ENCODE results near the gene SLC16A3.

Gene SLC16A3

GRCh38 chr17:82228842-82229697 lies at the start of gene SLC16A3:
SLC16A3 (plus strand) TSS chr17:82229042; CDS start chr17:82236009, 6,967 bp downstream.
- no peak for TF ChIP-seq CTCF (IDR thresholded peaks at IDR 0.05; ENCODE audit: insufficient read depth, low read depth, low read length, missing control alignments)
- DNase-seq (ENCODE audit: low read depth) = peak; percentile 79

GRCh38 chr17:82179412-82179811 lies 49.4 kb upstream of the SLC16A3 start:
- TF ChIP-seq CTCF (IDR thresholded peaks at IDR 0.05; ENCODE audit: insufficient read depth, low read depth, low read length, missing control alignments) = no peak
- no peak for DNase-seq (ENCODE audit: low read depth)
- H3K4me3 ChIP-seq (ENCODE audit: low read depth, low read length) = no peak overlapping the region

More at GRCh38 chr17:82228842-82229697, at the start of gene SLC16A3:
- peak within 1 kb of the TSS; percentile 86 for H3K4me3 ChIP-seq (ENCODE audit: low read depth, low read length)

GRCh38 chr17:82179946-82180475 lies 48.8 kb upstream of the SLC16A3 start:
- no peak overlapping the region for H3K4me3 ChIP-seq (ENCODE audit: low read depth, low read length)
- DNase-seq (ENCODE audit: low read depth) = no peak
- TF ChIP-seq CTCF (IDR thresholded peaks at IDR 0.05; ENCODE audit: insufficient read depth, low read depth, low read length, missing control alignments) = no peak

- TF ChIP-seq CTCF (IDR thresholded peaks at IDR 0.05; ENCODE audit: insufficient read depth, low read depth, low read length, missing control alignments) = no peak
- H3K4me3 ChIP-seq (ENCODE audit: low read depth, low read length) = no peak overlapping the region
- DNase-seq (ENCODE audit: low read depth) = no peak
These were observed 47.9 kb upstream of the SLC16A3 start for GRCh38 chr17:82180776-82181528.

- DNase-seq (ENCODE audit: low read depth) = no peak
- no peak overlapping the region for H3K4me3 ChIP-seq (ENCODE audit: low read depth, low read length)
- no peak for TF ChIP-seq CTCF (IDR thresholded peaks at IDR 0.05; ENCODE audit: insufficient read depth, low read depth, low read length, missing control alignments)
These were observed 44.1 kb upstream of the SLC16A3 start for GRCh38 chr17:82184761-82185160.

- DNase-seq (ENCODE audit: low read depth) = no peak
- H3K4me3 ChIP-seq (ENCODE audit: low read depth, low read length) = no peak overlapping the region
- no peak for TF ChIP-seq CTCF (IDR thresholded peaks at IDR 0.05; ENCODE audit: insufficient read depth, low read depth, low read length, missing control alignments)
These were observed 42.6 kb upstream of the SLC16A3 start for GRCh38 chr17:82186221-82186620.
